ENCODE results near the gene EVC2. TPM values are rescaled to one million over a fixed set of nuclear protein-coding genes. Genes with fewer than 3 reads are reported as not detected.

EVC2 gene
- total and polyA plus RNA-seq, 2 of the 4 experiments (the other 2 are of a cell fraction), result 2.7 to 5.9 TPM

- intact Hi-C loops (cut with micrococcal nuclease), result loop anchor here (5.0 kb wide), 1 partner anchor 34 kb away; no protein-coding TSS in a partner anchor
- Histone ChIP-seq H3K79me1 (ENCODE audit: low read depth in 1 of 2, low read length in 2 of 2) (no peaks in the 10 kb centered on the region), H2AFZ (replicated peaks; ENCODE audit: low read length, poor library complexity) (no peak overlapping the region), H3K4me2 (ENCODE audit: low read depth, low read length) (no peak overlapping the region), H3K4me1 (ENCODE audit: control insufficient read depth, insufficient read depth, low read length) (no peaks in the 10 kb centered on the region), H4K8ac (ENCODE audit: low read depth in 2 of 2, low read length in 2 of 2) (no peak overlapping the region), H3K23ac (ENCODE audit: low read depth, low read length) (no peak overlapping the region), H3K27me3 (ENCODE audit: control insufficient read depth, insufficient read depth, low read length) (no peaks in the 10 kb centered on the region), H3K18ac (ENCODE audit: low read depth, low read length) (no peak overlapping the region), H3K36me3 (ENCODE audit: control insufficient read depth, insufficient read depth, low read length) (peaks cover 58% of the 10 kb centered on the region), H2AK9ac (replicated peaks; ENCODE audit: low read depth, low read length, poor library complexity) (no peak overlapping the region), H4K91ac (ENCODE audit: insufficient read depth, low read depth, low read length) (no peak overlapping the region), H4K20me1 (ENCODE audit: insufficient read depth, low read length) (no peaks in the 10 kb centered on the region), H3K9me3 (ENCODE audit: control insufficient read depth, insufficient read depth, low read length) (no peaks in the 10 kb centered on the region), H2BK120ac (ENCODE audit: low read depth, low read length) (no peak overlapping the region), H3K14ac (replicated peaks; ENCODE audit: low read depth, low read length) (no peak overlapping the region), H2BK5ac (ENCODE audit: low read depth, low read length, poor library complexity, severe bottlenecking) (no peak overlapping the region), H3K4ac (ENCODE audit: low read depth, low read length) (no peak overlapping the region), H4K5ac (ENCODE audit: low read depth, low read length) (no peak overlapping the region), H3K56ac (ENCODE audit: extremely low read depth, insufficient read depth, low read length) (no peak overlapping the region), H2BK15ac (ENCODE audit: low read depth, low read length) (no peak overlapping the region), H3K9me1 (ENCODE audit: insufficient read depth, low read length) (peaks cover 5% of the 10 kb centered on the region; the same call in 1 of the 2 replicates), H2BK20ac (ENCODE audit: low read depth, low read length) (no peak overlapping the region), H3K4me3 (ENCODE audit: insufficient read depth, low read depth, low read length) (no peak overlapping the region), H3K9ac (ENCODE audit: low read depth, low read length) (no peak overlapping the region), H2AK5ac (ENCODE audit: low read depth, low read length) (no peak overlapping the region), H3K27ac (ENCODE audit: insufficient read depth, low read length) (no peak overlapping the region)
- BruUV-seq (replicated peaks), result no TSS peak
- ChIA-PET CTCF (no interaction called here), POLR2A (ENCODE audit: unreplicated experiment) (no interaction called here)
- in situ Hi-C loops (cut with MboI; ENCODE audit: low sequenced_read_pairs), result no loop called here
- WGBS, 2 experiments (ENCODE audit: extremely low coverage in 2 of 2, insufficient read length in 1 of 2), result 80% methylated on average over 2 of the region's 7 CpGs; no CpG with 5 or more reads in 1 of the 2 experiments
- no peak for TF ChIP-seq POLR2A (IDR thresholded peaks at IDR 0.05; ENCODE audit: low read depth, low read length)
- no peak for TF ChIP-seq MAZ (IDR thresholded peaks at IDR 0.05; ENCODE audit: borderline replicate concordance, low read depth, low read length)
- TF ChIP-seq, protein P1, sequence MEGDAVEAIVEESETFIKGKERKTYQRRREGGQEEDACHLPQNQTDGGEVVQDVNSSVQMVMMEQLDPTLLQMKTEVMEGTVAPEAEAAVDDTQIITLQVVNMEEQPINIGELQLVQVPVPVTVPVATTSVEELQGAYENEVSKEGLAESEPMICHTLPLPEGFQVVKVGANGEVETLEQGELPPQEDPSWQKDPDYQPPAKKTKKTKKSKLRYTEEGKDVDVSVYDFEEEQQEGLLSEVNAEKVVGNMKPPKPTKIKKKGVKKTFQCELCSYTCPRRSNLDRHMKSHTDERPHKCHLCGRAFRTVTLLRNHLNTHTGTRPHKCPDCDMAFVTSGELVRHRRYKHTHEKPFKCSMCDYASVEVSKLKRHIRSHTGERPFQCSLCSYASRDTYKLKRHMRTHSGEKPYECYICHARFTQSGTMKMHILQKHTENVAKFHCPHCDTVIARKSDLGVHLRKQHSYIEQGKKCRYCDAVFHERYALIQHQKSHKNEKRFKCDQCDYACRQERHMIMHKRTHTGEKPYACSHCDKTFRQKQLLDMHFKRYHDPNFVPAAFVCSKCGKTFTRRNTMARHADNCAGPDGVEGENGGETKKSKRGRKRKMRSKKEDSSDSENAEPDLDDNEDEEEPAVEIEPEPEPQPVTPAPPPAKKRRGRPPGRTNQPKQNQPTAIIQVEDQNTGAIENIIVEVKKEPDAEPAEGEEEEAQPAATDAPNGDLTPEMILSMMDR (conservative IDR thresholded peaks at IDR 0.05; ENCODE audit: low read depth, low read length), result no peak
- no peak for DNase-seq
- dilution Hi-C loops (cut with HindIII; ENCODE audit: low sequenced_read_pairs, unreplicated experiment), result no loop called here
- ATAC-seq (ENCODE audit: low read depth), result no peak
These were observed 16.7 kb downstream of the EVC2 start for GRCh38 chr4:5691491-5692132.

All from IMR-90 (cell line).